GM23338 (cell line): ENCODE measurements around the gene KLHL6. TPM values are rescaled to one million over a fixed set of nuclear protein-coding genes. Genes with fewer than 3 reads are reported as not detected.

Experiments
- ATAC-seq: fragments of 200-7000 bp; cut with Tn5 transposase; 3 replicates; pipeline ENCODE4 v1.9.1; 2020
- DNase-seq: peaks from one replicate; pipeline ENCODE4 v3.0.0-alpha.2; 2015; ENCODE audit warnings: low spot score
- H2AFZ ChIP-seq: fragments of 200-600 bp; sonication (generic); 2 replicates; pipeline ENCODE4 v1.8.0; 2016; ENCODE audit warnings: antibody characterized with exemption, mild to moderate bottlenecking, moderate library complexity
- H3F3A ChIP-seq: fragments of 200-600 bp; sonication (generic); replicated peaks from 2 replicates; pipeline ENCODE4 v1.8.0; 2017; ENCODE audit warnings: antibody characterized with exemption, mixed run types, low read depth
- H3K27ac ChIP-seq: fragments of 200-600 bp; sonication (generic); 2 replicates; pipeline ENCODE4 v1.6.1; 2016; ENCODE audit warnings: low read depth
- H3K27me3 ChIP-seq: fragments of 200-600 bp; sonication (generic); 2 replicates; pipeline ENCODE4 v1.8.0; 2016; ENCODE audit warnings: mild to moderate bottlenecking, mixed run types, moderate library complexity; ENCODE audit not compliant: insufficient read depth
- H3K36me3 ChIP-seq: fragments of 200-600 bp; sonication (generic); 2 replicates; pipeline ENCODE4 v1.8.0; 2016; ENCODE audit warnings: mild to moderate bottlenecking; ENCODE audit not compliant: insufficient read depth
- H3K4me1 ChIP-seq: fragments of 200-600 bp; sonication (generic); 2 replicates; pipeline ENCODE4 v1.8.0; 2016; ENCODE audit warnings: mild to moderate bottlenecking, moderate library complexity; ENCODE audit not compliant: insufficient read depth
- H3K4me2 ChIP-seq: fragments of 200-600 bp; sonication (generic); 2 replicates; pipeline ENCODE4 v1.7.1; 2017; ENCODE audit warnings: mixed run types
- H3K4me3 ChIP-seq: fragments of 200-600 bp; sonication (generic); 2 replicates; pipeline ENCODE4 v1.6.1; 2016; ENCODE audit warnings: mixed run types
- H3K79me2 ChIP-seq: fragments of 200-600 bp; sonication (generic); replicated peaks from 2 replicates; pipeline ENCODE4 v1.8.0; 2017; ENCODE audit warnings: mild to moderate bottlenecking; ENCODE audit not compliant: insufficient read depth
- H3K9me2 ChIP-seq: fragments of 200-600 bp; sonication (generic); 2 replicates; pipeline ENCODE4 v1.8.0; 2017; ENCODE audit not compliant: insufficient read depth
- H4K20me1 ChIP-seq: fragments of 200-600 bp; sonication (generic); replicated peaks from 2 replicates; pipeline ENCODE4 v1.8.0; 2017; ENCODE audit warnings: mild to moderate bottlenecking; ENCODE audit not compliant: insufficient read depth
- H3K27ac Mint-ChIP-seq: 2 replicates; pipeline ENCODE4 v1.8.0; 2020; ENCODE audit warnings: inconsistent platforms, mild to moderate bottlenecking, moderate library complexity, mixed read lengths
- H3K27me3 Mint-ChIP-seq: 3 replicates; pipeline ENCODE4 v1.8.0; 2022; ENCODE audit warnings: low read depth, mild to moderate bottlenecking, moderate library complexity, mixed read lengths, inconsistent platforms; ENCODE audit not compliant: insufficient read depth, poor library complexity
- H3K36me3 Mint-ChIP-seq: 3 replicates; pipeline ENCODE4 v1.8.0; 2021; ENCODE audit warnings: low read depth, mild to moderate bottlenecking, inconsistent platforms, moderate library complexity, mixed read lengths
- H3K4me1 Mint-ChIP-seq: 3 replicates; pipeline ENCODE4 v1.8.0; 2020; ENCODE audit warnings: mild to moderate bottlenecking, inconsistent platforms, mixed read lengths
- H3K4me3 Mint-ChIP-seq: 3 replicates; pipeline ENCODE4 v1.8.0; 2021; ENCODE audit warnings: moderate library complexity, mild to moderate bottlenecking, inconsistent platforms, mixed read lengths
- H3K9me3 Mint-ChIP-seq: 3 replicates; pipeline ENCODE4 v1.8.0; 2020; ENCODE audit warnings: moderate library complexity, mild to moderate bottlenecking, inconsistent platforms, mixed read lengths
- CREB1 ChIP-seq: fragments of 250-450 bp; sonication (Bioruptor Pico); IDR thresholded peaks from 2 replicates; pipeline ENCODE4 v1.5.0; 2020; ENCODE audit warnings: low read depth, mild to moderate bottlenecking, moderate library complexity
- CTCF ChIP-seq, 2 experiments: fragments of 200-600 bp in 1 of 2; sonication (generic) in 1 of 2; conservative IDR thresholded peaks; 2 replicates each; pipeline versions ENCODE4 v1.5.1 to v1.6.1; 2016 to 2017; ENCODE audit warnings: antibody characterized with exemption in 2 of 2, low read depth in 2 of 2, mild to moderate bottlenecking in 2 of 2, moderate library complexity in 1 of 2
- ETS1 ChIP-seq: IDR thresholded peaks from 2 replicates; pipeline ENCODE4 v1.6.1; 2016; ENCODE audit warnings: antibody characterized with exemption
- EZH2 ChIP-seq: fragments of 200-600 bp; sonication (generic); IDR thresholded peaks from one replicate; pipeline ENCODE4 v1.8.0; 2017; ENCODE audit warnings: antibody characterized with exemption, mild to moderate bottlenecking, low read depth; ENCODE audit not compliant: unreplicated experiment
- EZH2phosphoT487 ChIP-seq: fragments of 200-600 bp; sonication (generic); IDR thresholded peaks from one replicate; pipeline ENCODE4 v1.8.1; 2018; ENCODE audit warnings: antibody characterized with exemption; ENCODE audit not compliant: unreplicated experiment
- JUNB ChIP-seq: IDR thresholded peaks from one replicate; pipeline ENCODE4 v1.6.1; 2016; ENCODE audit warnings: antibody characterized with exemption; ENCODE audit not compliant: unreplicated experiment
- NANOG ChIP-seq: IDR thresholded peaks from 2 replicates; pipeline ENCODE4 v1.6.1; 2016; ENCODE audit warnings: antibody characterized with exemption, borderline replicate concordance
- POLR2AphosphoS5 ChIP-seq: IDR thresholded peaks from 2 replicates; pipeline ENCODE4 v1.6.1; 2016; ENCODE audit warnings: antibody characterized with exemption, low read depth
- REST ChIP-seq: IDR thresholded peaks from one replicate; pipeline ENCODE4 v1.6.1; 2018; ENCODE audit warnings: antibody characterized with exemption; ENCODE audit not compliant: unreplicated experiment
- STAT1 ChIP-seq: IDR thresholded peaks from one replicate; pipeline ENCODE4 v1.6.1; 2016; ENCODE audit warnings: antibody characterized with exemption; ENCODE audit not compliant: unreplicated experiment
- ZNF114 ChIP-seq: fragments of 250-450 bp; sonication (Bioruptor Pico); IDR thresholded peaks from 2 replicates; pipeline ENCODE4 v1.5.0; 2020; ENCODE audit warnings: mild to moderate bottlenecking, moderate library complexity
- ZNF331 ChIP-seq: fragments of 250-450 bp; sonication (Bioruptor Pico); IDR thresholded peaks from 2 replicates; pipeline ENCODE4 v1.5.0; 2020; ENCODE audit warnings: low read depth, mild to moderate bottlenecking, moderate library complexity
- ZNF462 ChIP-seq: fragments of 250-450 bp; sonication (Bioruptor Pico); IDR thresholded peaks from 2 replicates; pipeline ENCODE4 v1.5.0; 2020; ENCODE audit warnings: mild to moderate bottlenecking, moderate library complexity
- polyA plus RNA-seq: library from polyadenylated mRNA; unstranded; fragments of >200 nt; fragmentation: Nextera tagmentation; extraction: Ambion mirVana; gene quantifications from 2 replicates; pipeline ENCODE4 v1.2.1, GENCODE V29; 2016
- total RNA-seq: library from RNA; depleted of rRNA; stranded (reverse); fragments of >200 nt; shearing (Covaris generic); gene quantifications from 2 replicates; pipeline ENCODE4 v1.2.3, GENCODE V29; 2014

Gene KLHL6
- total and polyA plus RNA-seq, 2 experiments from 2014 or later: not detected

GRCh38 chr3:183455089-183455488, 100.4 kb downstream of the KLHL6 start:
- no peak for TF ChIP-seq POLR2AphosphoS5
- TF ChIP-seq CREB1: no peak
- TF ChIP-seq ZNF114 (CRISPR knock-in tag): no peak
- no peak for TF ChIP-seq ZNF331 (CRISPR knock-in tag)
- TF ChIP-seq STAT1: no peak
- no peak for TF ChIP-seq REST
- no peak for TF ChIP-seq EZH2
- TF ChIP-seq EZH2phosphoT487: no peak
- TF ChIP-seq JUNB: no peak
- no peak for TF ChIP-seq ZNF462
- no peak for TF ChIP-seq NANOG
- no peak for TF ChIP-seq CTCF (conservative IDR thresholded peaks at IDR 0.05; ENCODE audit: low read depth in 2 of 2)
- no peak for TF ChIP-seq ETS1
- peaks cover 6% of the 10 kb centered on the region; the same call in 1 of the 2 replicates for H3K4me1 ChIP-seq
- H3K27me3 ChIP-seq: no peaks in the 10 kb centered on the region
- H3K36me3 Mint-ChIP-seq: peaks cover 31% of the 10 kb centered on the region
- 0 out of 2 replicates have a peak, but pooled peaks cover 3% of the 10 kb centered on the region for H3F3A ChIP-seq
- H4K20me1 ChIP-seq: no peaks in the 10 kb centered on the region; the same call in 1 of the 2 replicates
- H3K79me2 ChIP-seq: peaks cover 9% of the 10 kb centered on the region
- no peaks in the 10 kb centered on the region for H3K9me2 ChIP-seq
- H3K27ac ChIP-seq: no peak overlapping the region
- H3K4me3 Mint-ChIP-seq: no peak overlapping the region
- no peak overlapping the region for H3K27ac Mint-ChIP-seq
- DNase-seq (no peak), ATAC-seq (no peak)
- no peak overlapping the region for H3K4me2 ChIP-seq
- no peak overlapping the region for H3K4me3 ChIP-seq
- H3K9me3 Mint-ChIP-seq: peaks cover 2% of the 10 kb centered on the region; the same call in 2 of the 3 replicates
- peaks cover 3% of the 10 kb centered on the region; the same call in 2 of the 3 replicates for H3K4me1 Mint-ChIP-seq
- no peak overlapping the region for H2AFZ ChIP-seq
- H3K36me3 ChIP-seq: peaks cover 22% of the 10 kb centered on the region
- H3K27me3 Mint-ChIP-seq: peaks cover 5% of the 10 kb centered on the region
